ENCODE results near the gene NECAP2. TPM values are rescaled to one million over a fixed set of nuclear protein-coding genes. Genes with fewer than 3 reads are reported as not detected.

Gene NECAP2
- polyA plus RNA-seq, 1 experiment, result 108 TPM

DNA sequence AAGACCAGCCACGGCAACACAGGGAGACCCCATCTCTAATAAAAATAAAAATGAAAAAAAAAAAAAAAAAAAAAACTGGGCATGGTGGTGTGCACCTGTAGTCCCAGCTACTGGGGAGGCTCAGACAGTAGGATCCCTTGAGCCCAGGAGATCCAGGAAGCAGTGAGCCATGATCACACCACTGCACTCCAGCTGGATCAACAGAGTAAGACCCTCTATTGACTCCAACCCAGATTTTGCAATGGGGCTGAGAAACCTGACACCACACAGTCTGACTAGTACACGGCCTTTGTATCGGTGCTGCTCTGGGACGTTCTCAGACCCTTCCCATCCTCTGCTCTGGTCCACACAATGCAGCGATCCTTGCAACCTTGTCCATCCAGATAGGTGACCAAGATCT, 35.1 kb upstream of the NECAP2 start:
- ChIA-PET POLR2A (no interaction called here), CTCF (no interaction called here)
- Histone ChIP-seq H3K4me3 (ENCODE audit: low read depth, low read length) (no peak overlapping the region), H3K27ac (ENCODE audit: low read depth, low read length) (no peak overlapping the region), H3K9me3 (ENCODE audit: control insufficient read depth, insufficient read depth, low read length) (no peaks in the 10 kb centered on the region), H3K27me3 (ENCODE audit: control insufficient read depth, insufficient read depth, low read length) (peaks cover 3% of the 10 kb centered on the region)
- TF ChIP-seq, protein P1, sequence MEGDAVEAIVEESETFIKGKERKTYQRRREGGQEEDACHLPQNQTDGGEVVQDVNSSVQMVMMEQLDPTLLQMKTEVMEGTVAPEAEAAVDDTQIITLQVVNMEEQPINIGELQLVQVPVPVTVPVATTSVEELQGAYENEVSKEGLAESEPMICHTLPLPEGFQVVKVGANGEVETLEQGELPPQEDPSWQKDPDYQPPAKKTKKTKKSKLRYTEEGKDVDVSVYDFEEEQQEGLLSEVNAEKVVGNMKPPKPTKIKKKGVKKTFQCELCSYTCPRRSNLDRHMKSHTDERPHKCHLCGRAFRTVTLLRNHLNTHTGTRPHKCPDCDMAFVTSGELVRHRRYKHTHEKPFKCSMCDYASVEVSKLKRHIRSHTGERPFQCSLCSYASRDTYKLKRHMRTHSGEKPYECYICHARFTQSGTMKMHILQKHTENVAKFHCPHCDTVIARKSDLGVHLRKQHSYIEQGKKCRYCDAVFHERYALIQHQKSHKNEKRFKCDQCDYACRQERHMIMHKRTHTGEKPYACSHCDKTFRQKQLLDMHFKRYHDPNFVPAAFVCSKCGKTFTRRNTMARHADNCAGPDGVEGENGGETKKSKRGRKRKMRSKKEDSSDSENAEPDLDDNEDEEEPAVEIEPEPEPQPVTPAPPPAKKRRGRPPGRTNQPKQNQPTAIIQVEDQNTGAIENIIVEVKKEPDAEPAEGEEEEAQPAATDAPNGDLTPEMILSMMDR (IDR thresholded peaks at IDR 0.05; ENCODE audit: low read depth, low read length), result no peak
- no peak for DNase-seq (ENCODE audit: low read depth, low spot score)

DNA sequence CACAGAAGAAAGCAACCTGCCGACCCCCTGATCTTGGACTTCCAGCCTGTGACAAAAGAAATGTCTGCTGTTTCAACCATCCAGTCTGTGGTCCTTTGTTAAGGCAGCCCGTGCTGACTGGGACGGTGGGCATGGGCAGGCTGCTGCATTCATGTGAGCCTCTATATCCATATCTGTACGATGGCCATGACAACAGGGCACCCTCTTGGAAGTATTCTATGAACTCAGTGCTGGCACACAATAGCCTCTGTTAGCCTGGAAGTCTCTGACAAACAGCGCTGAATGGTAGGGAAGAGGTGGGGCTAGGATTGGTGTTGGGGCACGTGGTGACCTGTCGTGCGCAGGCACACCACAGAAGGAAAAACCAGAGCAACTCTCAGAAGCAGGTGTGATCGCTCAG, 33.7 kb upstream of the NECAP2 start:
- H3K27me3 ChIP-seq (ENCODE audit: control insufficient read depth, insufficient read depth, low read length), result peaks cover 3% of the 10 kb centered on the region
- TF ChIP-seq, protein P1 (IDR thresholded peaks at IDR 0.05; ENCODE audit: low read depth, low read length), result no peak
- H3K27ac ChIP-seq (ENCODE audit: low read depth, low read length), result no peak overlapping the region
- H3K4me3 ChIP-seq (ENCODE audit: low read depth, low read length), result no peak overlapping the region
- H3K9me3 ChIP-seq (ENCODE audit: control insufficient read depth, insufficient read depth, low read length), result no peaks in the 10 kb centered on the region
- DNase-seq (ENCODE audit: low read depth, low spot score), result no peak
- ChIA-PET POLR2A (no interaction called here), CTCF (no interaction called here)

DNA sequence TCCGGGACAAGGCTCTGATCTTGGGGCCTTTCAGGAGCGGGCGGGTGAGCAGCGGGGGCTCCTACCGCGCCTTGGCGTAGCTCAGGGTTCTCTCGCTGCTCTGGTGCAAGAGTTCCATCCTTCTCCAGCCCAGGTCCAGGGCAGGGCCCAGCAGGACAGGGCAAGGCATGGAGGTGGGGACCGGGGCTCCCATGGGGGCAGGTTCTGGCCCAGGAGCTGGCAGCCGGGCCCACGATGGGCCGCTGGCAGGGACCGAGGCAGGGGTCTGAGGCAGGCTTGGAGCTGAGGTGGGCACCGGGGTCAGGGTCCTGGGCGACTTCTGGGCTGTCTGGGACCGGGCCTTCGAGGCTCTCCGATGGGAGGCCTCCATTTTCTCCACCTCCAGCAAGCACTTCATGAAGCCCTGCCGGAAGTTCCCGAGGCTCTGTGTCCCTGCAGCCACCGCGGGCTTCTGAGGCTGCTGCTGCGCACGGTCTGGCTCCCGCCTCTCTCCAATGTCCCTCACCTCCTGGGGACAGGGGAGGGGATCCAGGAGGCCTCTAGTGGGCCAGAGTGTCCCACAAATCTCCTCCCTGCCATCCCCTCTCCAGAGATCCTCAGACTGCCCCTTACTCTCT, 30.9 kb upstream of the NECAP2 start:
- Histone ChIP-seq H3K27ac (ENCODE audit: low read depth, low read length) (no peak overlapping the region), H3K4me3 (ENCODE audit: low read depth, low read length) (no peak overlapping the region), H3K9me3 (ENCODE audit: control insufficient read depth, insufficient read depth, low read length) (no peaks in the 10 kb centered on the region), H3K27me3 (ENCODE audit: control insufficient read depth, insufficient read depth, low read length) (peaks cover 3% of the 10 kb centered on the region)
- no peak for DNase-seq (ENCODE audit: low read depth, low spot score)
- TF ChIP-seq, protein P1 (IDR thresholded peaks at IDR 0.05; ENCODE audit: low read depth, low read length), result no peak
- POLR2A ChIA-PET, result interaction anchor here (0.7 kb wide), 2 partner anchors 17 to 34 kb away, joined by 3 read pairs; no protein-coding TSS in a partner anchor
- CTCF ChIA-PET, result no interaction called here

DNA sequence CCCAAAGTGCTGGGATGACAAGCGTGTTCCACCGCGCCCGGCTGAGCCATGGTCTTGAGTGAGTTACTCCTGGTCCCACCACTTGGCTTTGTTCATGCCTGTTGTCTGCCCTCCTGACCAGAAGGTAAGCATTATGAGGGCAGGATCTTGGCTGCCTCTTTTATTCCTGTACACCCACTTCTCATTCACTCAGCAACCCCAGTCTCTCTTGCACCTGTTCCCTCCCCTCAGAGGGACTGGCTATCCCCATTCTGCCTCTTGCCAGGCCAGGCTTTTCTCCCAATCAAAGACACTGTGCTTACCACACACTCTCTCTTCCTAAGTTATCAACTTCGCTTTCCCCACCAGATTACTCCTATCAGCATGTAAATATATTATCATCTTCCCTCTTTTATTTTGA, 29.7 kb upstream of the NECAP2 start:
- H3K27me3 ChIP-seq (ENCODE audit: control insufficient read depth, insufficient read depth, low read length), result peaks cover 3% of the 10 kb centered on the region
- DNase-seq (ENCODE audit: low read depth, low spot score), result no peak
- ChIA-PET POLR2A (no interaction called here), CTCF (no interaction called here)
- TF ChIP-seq, protein P1 (IDR thresholded peaks at IDR 0.05; ENCODE audit: low read depth, low read length), result no peak
- H3K9me3 ChIP-seq (ENCODE audit: control insufficient read depth, insufficient read depth, low read length), result no peaks in the 10 kb centered on the region
- H3K27ac ChIP-seq (ENCODE audit: low read depth, low read length), result no peak overlapping the region
- no peak overlapping the region for H3K4me3 ChIP-seq (ENCODE audit: low read depth, low read length)

DNA sequence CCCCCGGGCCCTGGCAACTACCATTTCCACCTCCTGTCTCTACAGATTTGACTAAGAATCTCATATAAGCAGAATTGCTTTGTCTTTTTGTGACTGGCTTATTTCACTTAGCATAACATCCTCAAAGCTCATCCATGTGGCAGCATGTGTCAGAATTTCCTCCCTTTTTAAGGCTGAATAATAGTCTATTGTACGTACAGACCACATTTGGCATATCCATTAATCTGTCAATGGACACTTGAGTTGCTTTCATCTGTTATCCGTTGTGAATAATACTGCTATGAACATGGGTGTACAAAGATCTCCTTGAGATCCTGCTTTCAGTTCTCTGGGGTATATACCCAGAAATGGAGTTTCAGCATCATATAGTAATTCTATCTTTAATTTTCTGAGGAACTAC, 27.3 kb upstream of the NECAP2 start:
- ChIA-PET POLR2A (no interaction called here), CTCF (no interaction called here)
- no peak for DNase-seq (ENCODE audit: low read depth, low spot score)
- Histone ChIP-seq H3K4me3 (ENCODE audit: low read depth, low read length) (no peak overlapping the region), H3K27me3 (ENCODE audit: control insufficient read depth, insufficient read depth, low read length) (no peaks in the 10 kb centered on the region), H3K9me3 (ENCODE audit: control insufficient read depth, insufficient read depth, low read length) (no peaks in the 10 kb centered on the region), H3K27ac (ENCODE audit: low read depth, low read length) (no peak overlapping the region)
- TF ChIP-seq, protein P1 (IDR thresholded peaks at IDR 0.05; ENCODE audit: low read depth, low read length), result no peak

All from AG04450 (cell line).